PC-3 (cell line): Measurements from ENCODE around the gene PSMD14. TPM values are rescaled to one million over a fixed set of nuclear protein-coding genes. Genes with fewer than 3 reads are reported as not detected.

ENCODE experiments used
- ATAC-seq: fragments of 200-7000 bp; cut with Tn5 transposase; 2 replicates; pipeline ENCODE4 v1.9.1; 2020; ENCODE audit warnings: mild to moderate bottlenecking, moderate library complexity
- BruUV-seq: library from RNA; stranded (reverse); fragments of 400-500 nt; replicated peaks from 2 replicates; lab custom pipeline; 2021; lab: Mats Ljungman, UMichigan
- CTCF ChIA-PET: fragments of 300-600 bp; sonication (Branson Sonifier 250); formaldehyde crosslinking; loops from one replicate; lab custom pipeline; 2022; ENCODE audit warnings: antibody characterized with exemption; lab: Charles Lee
- POLR2A ChIA-PET: fragments of 300-600 bp; sonication (Branson Sonifier 250); formaldehyde crosslinking; loops from one replicate; lab custom pipeline; 2022; ENCODE audit warnings: antibody characterized with exemption; ENCODE audit not compliant: unreplicated experiment; lab: Charles Lee
- DNase-seq: peaks from one replicate; pipeline ENCODE4 v3.0.0-alpha.2; 2015
- H2AFZ ChIP-seq: fragments of 300-600 bp; sonication (generic); 2 replicates; pipeline ENCODE4 v1.6.0; 2016; ENCODE audit warnings: antibody characterized with exemption, low read length
- H3F3A ChIP-seq: fragments of 300-600 bp; sonication (generic); one replicate; pipeline ENCODE4 v1.6.0; 2017; ENCODE audit warnings: antibody characterized with exemption, low read length, control low read depth, mild to moderate bottlenecking; ENCODE audit not compliant: unreplicated experiment
- H3K27ac ChIP-seq: fragments of 300-600 bp; sonication (generic); 2 replicates; pipeline ENCODE4 v1.5.1; 2016; ENCODE audit warnings: mild to moderate bottlenecking, low read length
- H3K27me3 ChIP-seq: fragments of 300-600 bp; sonication (generic); 2 replicates; pipeline ENCODE4 v1.6.1; 2016; ENCODE audit warnings: low read length, mixed read lengths
- H3K36me3 ChIP-seq: fragments of 300-600 bp; sonication (generic); 2 replicates; pipeline ENCODE4 v1.6.1; 2016; ENCODE audit warnings: low read depth, mixed run types, low read length, mixed read lengths
- H3K4me1 ChIP-seq: fragments of 300-600 bp; sonication (generic); 2 replicates; pipeline ENCODE4 v1.5.1; 2016; ENCODE audit warnings: low read length; ENCODE audit not compliant: insufficient read depth
- H3K4me2 ChIP-seq: fragments of 300-600 bp; sonication (generic); 2 replicates; pipeline ENCODE4 v1.6.0; 2016; ENCODE audit warnings: low read length
- H3K4me3 ChIP-seq: fragments of 300-600 bp; sonication (generic); 2 replicates; pipeline ENCODE4 v1.5.1; 2016; ENCODE audit warnings: mild to moderate bottlenecking, low read length, mixed read lengths
- H3K79me2 ChIP-seq: fragments of 300-600 bp; sonication (generic); 2 replicates; pipeline ENCODE4 v1.6.1; 2017; ENCODE audit warnings: low read length, mixed read lengths
- H3K9ac ChIP-seq: fragments of 300-600 bp; sonication (generic); 2 replicates; pipeline ENCODE4 v1.6.0; 2016; ENCODE audit warnings: mild to moderate bottlenecking, low read length
- H3K9me2 ChIP-seq: fragments of 300-600 bp; sonication (generic); replicated peaks from 2 replicates; pipeline ENCODE4 v1.6.1; 2016; ENCODE audit warnings: mixed run types, low read length, mixed read lengths
- H3K9me3 ChIP-seq: fragments of 300-600 bp; sonication (generic); 2 replicates; pipeline ENCODE4 v1.6.1; 2016; ENCODE audit warnings: low read length, mixed read lengths
- H4K20me1 ChIP-seq: fragments of 300-600 bp; sonication (generic); 2 replicates; pipeline ENCODE4 v1.6.1; 2016; ENCODE audit warnings: low read length, mixed read lengths
- EZH2 ChIP-seq: fragments of 300-600 bp; sonication (generic); IDR thresholded peaks from one replicate; pipeline ENCODE4 v1.6.1; 2017; ENCODE audit warnings: antibody characterized with exemption, mild to moderate bottlenecking, low read length; ENCODE audit not compliant: unreplicated experiment
- EZH2phosphoT487 ChIP-seq: fragments of 300-600 bp; sonication (generic); IDR thresholded peaks from 2 replicates; pipeline ENCODE4 v1.6.1; 2018; ENCODE audit warnings: mild to moderate bottlenecking, antibody characterized with exemption, low read length, borderline replicate concordance
- intact Hi-C: fragments of 100-400 bp; cut with micrococcal nuclease; formaldehyde crosslinking; loops from 2 replicates; pipeline ENCODE4 v1.9.0; 2023
- total RNA-seq: library from RNA; depleted of rRNA; stranded (reverse); fragments of >200 nt; gene quantifications from 2 replicates; pipeline ENCODE4 v1.2.3, GENCODE V29; 2014
- TF ChIP-seq, protein P1 (sequence below): fragments of 300-600 bp; sonication (generic); conservative IDR thresholded peaks from 2 replicates; pipeline ENCODE4 v1.5.1; 2017; ENCODE audit warnings: antibody characterized with exemption, low read depth, mild to moderate bottlenecking, low read length

The PSMD14 gene
- total RNA-seq, 1 experiment from 2014 or later = 151 TPM

DNA sequence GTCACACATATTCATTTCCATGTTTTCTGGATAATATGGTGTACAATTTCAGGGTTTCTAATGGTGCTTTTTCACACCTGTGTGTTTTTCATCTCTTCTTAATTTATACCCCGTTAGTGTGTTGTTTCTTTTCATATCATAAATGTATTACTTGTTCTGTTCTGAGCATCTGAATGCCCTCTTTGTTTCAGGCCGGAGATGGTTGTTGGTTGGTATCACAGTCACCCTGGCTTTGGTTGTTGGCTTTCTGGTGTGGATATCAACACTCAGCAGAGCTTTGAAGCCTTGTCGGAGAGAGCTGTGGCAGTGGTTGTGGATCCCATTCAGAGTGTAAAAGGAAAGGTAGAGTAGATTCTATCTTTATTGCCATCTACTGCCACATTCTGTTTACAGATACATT lies 62.8 kb downstream of the PSMD14 start:
- Histone ChIP-seq H3K9ac (no peak overlapping the region), H3K4me1 (no peaks in the 10 kb centered on the region), H3K27me3 (no peaks in the 10 kb centered on the region), H3K4me3 (no peak overlapping the region), H3K9me2 (no peaks in the 10 kb centered on the region), H4K20me1 (peaks cover 17% of the 10 kb centered on the region; the same call in 1 of the 2 replicates), H3K27ac (no peak overlapping the region), H3K9me3 (no peaks in the 10 kb centered on the region), H3K36me3 (peaks cover 39% of the 10 kb centered on the region), H3F3A (peaks cover 6% of the 10 kb centered on the region), H3K4me2 (no peak overlapping the region), H2AFZ (no peak overlapping the region), H3K79me2 (peaks cover 16% of the 10 kb centered on the region)
- intact Hi-C loops = no loop called here
- ChIA-PET CTCF (no interaction called here), POLR2A (interaction anchor here (0.6 to 0.7 kb wide), 2 partner anchors 19 to 119 kb away, joined by 3 read pairs; no protein-coding TSS in a partner anchor)
- ATAC-seq = no peak; the same call in 1 of the 2 replicates
- TF ChIP-seq, protein P1, sequence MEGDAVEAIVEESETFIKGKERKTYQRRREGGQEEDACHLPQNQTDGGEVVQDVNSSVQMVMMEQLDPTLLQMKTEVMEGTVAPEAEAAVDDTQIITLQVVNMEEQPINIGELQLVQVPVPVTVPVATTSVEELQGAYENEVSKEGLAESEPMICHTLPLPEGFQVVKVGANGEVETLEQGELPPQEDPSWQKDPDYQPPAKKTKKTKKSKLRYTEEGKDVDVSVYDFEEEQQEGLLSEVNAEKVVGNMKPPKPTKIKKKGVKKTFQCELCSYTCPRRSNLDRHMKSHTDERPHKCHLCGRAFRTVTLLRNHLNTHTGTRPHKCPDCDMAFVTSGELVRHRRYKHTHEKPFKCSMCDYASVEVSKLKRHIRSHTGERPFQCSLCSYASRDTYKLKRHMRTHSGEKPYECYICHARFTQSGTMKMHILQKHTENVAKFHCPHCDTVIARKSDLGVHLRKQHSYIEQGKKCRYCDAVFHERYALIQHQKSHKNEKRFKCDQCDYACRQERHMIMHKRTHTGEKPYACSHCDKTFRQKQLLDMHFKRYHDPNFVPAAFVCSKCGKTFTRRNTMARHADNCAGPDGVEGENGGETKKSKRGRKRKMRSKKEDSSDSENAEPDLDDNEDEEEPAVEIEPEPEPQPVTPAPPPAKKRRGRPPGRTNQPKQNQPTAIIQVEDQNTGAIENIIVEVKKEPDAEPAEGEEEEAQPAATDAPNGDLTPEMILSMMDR = no peak
- TF ChIP-seq EZH2 = no peak
- TF ChIP-seq EZH2phosphoT487 = no peak
- no peak for DNase-seq
- BruUV-seq = no TSS peak

DNA sequence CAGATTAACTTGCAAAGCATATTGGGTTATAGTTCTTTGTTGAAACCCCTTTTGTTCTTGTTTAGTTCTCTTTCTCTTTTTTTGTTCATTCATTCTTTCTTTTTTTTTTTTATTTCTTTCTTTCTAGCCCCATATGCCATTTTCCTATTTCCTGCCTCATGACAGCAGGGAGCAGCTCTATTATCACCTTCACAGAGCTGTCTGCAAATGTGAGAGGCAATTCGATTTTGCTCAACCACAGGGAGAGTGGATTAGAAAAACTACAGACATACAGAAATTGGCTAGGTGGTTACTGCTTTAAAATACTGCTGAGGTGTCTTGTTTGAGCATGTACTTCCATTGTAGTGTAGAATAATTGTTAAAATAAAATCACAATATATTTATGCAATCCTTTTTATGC lies 63.6 kb downstream of the PSMD14 start:
- Histone ChIP-seq H3K4me2 (no peak overlapping the region), H3K9me3 (no peaks in the 10 kb centered on the region), H3K9me2 (no peaks in the 10 kb centered on the region), H2AFZ (no peak overlapping the region), H3K9ac (no peak overlapping the region), H3K4me1 (no peaks in the 10 kb centered on the region), H3K27me3 (no peaks in the 10 kb centered on the region), H3K79me2 (peaks cover 7% of the 10 kb centered on the region; the same call in 1 of the 2 replicates), H4K20me1 (peaks cover 10% of the 10 kb centered on the region; the same call in 1 of the 2 replicates), H3K36me3 (peaks cover 39% of the 10 kb centered on the region), H3K27ac (no peak overlapping the region), H3F3A (peaks cover 6% of the 10 kb centered on the region), H3K4me3 (no peak overlapping the region)
- no peak for DNase-seq
- POLR2A ChIA-PET = no interaction called here
- TF ChIP-seq, protein P1 = no peak
- TF ChIP-seq EZH2phosphoT487 = no peak
- TF ChIP-seq EZH2 = no peak
- CTCF ChIA-PET = no interaction called here
- no peak for ATAC-seq
- BruUV-seq = no TSS peak
- intact Hi-C loops = no loop called here

DNA sequence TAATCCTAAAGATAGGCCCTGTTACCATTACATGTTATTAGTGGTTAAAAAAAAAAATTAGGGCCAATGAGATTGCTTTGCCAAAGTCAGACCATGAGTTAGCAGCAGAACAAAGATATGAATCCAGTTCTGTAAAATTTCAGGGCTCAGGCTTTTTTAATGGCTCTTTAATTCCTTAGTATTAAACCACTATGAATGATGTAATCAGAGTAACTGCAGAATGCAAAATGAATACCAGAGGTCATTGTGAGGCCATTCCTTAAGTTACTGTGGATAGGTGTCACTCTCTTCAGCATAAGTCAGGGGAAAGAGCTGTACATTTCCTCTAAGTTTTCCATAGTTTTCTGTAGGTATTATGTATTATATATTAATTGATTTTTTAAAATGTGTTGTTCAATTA lies 65.7 kb downstream of the PSMD14 start:
- Histone ChIP-seq H3K9ac (no peak overlapping the region), H4K20me1 (0 out of 2 replicates have a peak, but pooled peaks cover 4% of the 10 kb centered on the region), H3K4me3 (no peak overlapping the region), H3F3A (peaks cover 6% of the 10 kb centered on the region), H3K79me2 (no peaks in the 10 kb centered on the region), H3K4me2 (no peak overlapping the region), H3K9me3 (no peaks in the 10 kb centered on the region), H3K27me3 (no peaks in the 10 kb centered on the region), H2AFZ (no peak overlapping the region), H3K27ac (no peak overlapping the region), H3K36me3 (peaks cover 33% of the 10 kb centered on the region), H3K4me1 (no peaks in the 10 kb centered on the region), H3K9me2 (no peaks in the 10 kb centered on the region)
- intact Hi-C loops = no loop called here
- no TSS peak for BruUV-seq
- TF ChIP-seq EZH2phosphoT487 (no peak), EZH2 (no peak)
- TF ChIP-seq, protein P1 = no peak
- POLR2A ChIA-PET = no interaction called here
- DNase-seq = no peak
- ATAC-seq = no peak
- CTCF ChIA-PET = no interaction called here
